Measurements from ENCODE around the gene ATRNL1.

ATRNL1 gene

GRCh38 chr10:115093286-115093775 is at the start of gene ATRNL1:
Gene ATRNL1 (plus strand): TSS chr10:115093365. CDS start chr10:115093751, 386 bp downstream.
- DNase-seq (ENCODE audit: low read depth in 4 of 4, low spot score in 1 of 4), result no peak

GRCh38 chr10:115043719-115044118 is 49.4 kb upstream of the ATRNL1 start:
- no peak for DNase-seq (ENCODE audit: low read depth in 4 of 4, low spot score in 1 of 4)

GRCh38 chr10:115044891-115045290 is 48.3 kb upstream of the ATRNL1 start:
- DNase-seq (ENCODE audit: low read depth in 4 of 4, low spot score in 1 of 4), result no peak

GRCh38 chr10:115045499-115045898 is 47.7 kb upstream of the ATRNL1 start:
- no peak for DNase-seq (ENCODE audit: low read depth in 4 of 4, low spot score in 1 of 4)

- DNase-seq (ENCODE audit: low read depth in 4 of 4, low spot score in 1 of 4), result no peak
Observed at GRCh38 chr10:115046686-115047236, 46.4 kb upstream of the ATRNL1 start.

GRCh38 chr10:115047705-115048104 is 45.5 kb upstream of the ATRNL1 start:
- DNase-seq (ENCODE audit: low read depth in 4 of 4, low spot score in 1 of 4), result no peak

- no peak for DNase-seq (ENCODE audit: low read depth in 4 of 4, low spot score in 1 of 4)
Observed at GRCh38 chr10:115049318-115049717, 43.8 kb upstream of the ATRNL1 start.

- DNase-seq (ENCODE audit: low read depth in 4 of 4, low spot score in 1 of 4), result no peak
Observed at GRCh38 chr10:115049960-115050359, 43.2 kb upstream of the ATRNL1 start.

GRCh38 chr10:115050375-115051010 is 42.7 kb upstream of the ATRNL1 start:
- DNase-seq (ENCODE audit: low read depth in 4 of 4, low spot score in 1 of 4), result no peak

- DNase-seq (ENCODE audit: low read depth in 4 of 4, low spot score in 1 of 4), result no peak
Observed at GRCh38 chr10:115051216-115051615, 41.9 kb upstream of the ATRNL1 start.

GRCh38 chr10:115052226-115052625 is 40.9 kb upstream of the ATRNL1 start:
- DNase-seq (ENCODE audit: low read depth in 4 of 4, low spot score in 1 of 4), result no peak

GRCh38 chr10:115052728-115053127 is 40.4 kb upstream of the ATRNL1 start:
- no peak for DNase-seq (ENCODE audit: low read depth in 4 of 4, low spot score in 1 of 4)

GRCh38 chr10:115056186-115056585 is 37.0 kb upstream of the ATRNL1 start:
- no peak for DNase-seq (ENCODE audit: low read depth in 4 of 4, low spot score in 1 of 4)

GRCh38 chr10:115059301-115059898 is 33.8 kb upstream of the ATRNL1 start:
- no peak for DNase-seq (ENCODE audit: low read depth in 4 of 4, low spot score in 1 of 4)

- DNase-seq (ENCODE audit: low read depth in 4 of 4, low spot score in 1 of 4), result no peak
Observed at GRCh38 chr10:115063701-115064658, 29.2 kb upstream of the ATRNL1 start.

- no peak for DNase-seq (ENCODE audit: low read depth in 4 of 4, low spot score in 1 of 4)
Observed at GRCh38 chr10:115065801-115066200, 27.4 kb upstream of the ATRNL1 start.

GRCh38 chr10:115066528-115066927 is 26.6 kb upstream of the ATRNL1 start:
- DNase-seq (ENCODE audit: low read depth in 4 of 4, low spot score in 1 of 4), result no peak

GRCh38 chr10:115073796-115074195 is 19.4 kb upstream of the ATRNL1 start:
- no peak for DNase-seq (ENCODE audit: low read depth in 4 of 4, low spot score in 1 of 4)

- no peak for DNase-seq (ENCODE audit: low read depth in 4 of 4, low spot score in 1 of 4)
Observed at GRCh38 chr10:115082506-115082905, 10.7 kb upstream of the ATRNL1 start.

GRCh38 chr10:115084277-115084850 is 8.8 kb upstream of the ATRNL1 start:
- DNase-seq (ENCODE audit: low read depth in 4 of 4, low spot score in 1 of 4), result no peak

GRCh38 chr10:115091161-115091560 is 2.0 kb upstream of the ATRNL1 start:
- DNase-seq (ENCODE audit: low read depth in 4 of 4, low spot score in 1 of 4), result no peak
